GM12878 (cell line): Measurements from ENCODE around the gene GPBP1L1. TPM values are rescaled to one million over a fixed set of nuclear protein-coding genes. Genes with fewer than 3 reads are reported as not detected.

ENCODE experiments used
- ATAC-seq: fragments of 200-7000 bp; cut with Tn5 transposase; 3 replicates; pipeline ENCODE4 v1.9.1; 2020; ENCODE audit warnings: mild to moderate bottlenecking, moderate library complexity
- BruUV-seq: library from RNA; stranded (reverse); fragments of 400-500 nt; replicated peaks from 2 replicates; lab custom pipeline; 2021; lab: Mats Ljungman, UMichigan
- CTCF ChIA-PET: fragments of 300-600 bp; sonication (Branson Sonifier 250); formaldehyde crosslinking; extraction: SDS; loops from one replicate; lab custom pipeline; 2021; ENCODE audit warnings: inconsistent platforms; lab: Yijun Ruan, JAX
- POLR2A ChIA-PET: fragments of 350-600 bp; formaldehyde crosslinking; extraction: SDS; loops from one replicate; lab custom pipeline; 2021; ENCODE audit warnings: inconsistent platforms; lab: Charles Lee
- RAD21 ChIA-PET: fragments of 300-600 bp; sonication (Branson Sonifier 250); formaldehyde crosslinking; loops from one replicate; lab custom pipeline; 2023; ENCODE audit warnings: antibody characterized with exemption; ENCODE audit not compliant: unreplicated experiment; lab: Charles Lee
- SMC1A ChIA-PET: fragments of 300-600 bp; sonication (Branson Sonifier 250); formaldehyde crosslinking; loops from one replicate; lab custom pipeline; 2023; ENCODE audit not compliant: unreplicated experiment, uncharacterized antibody; lab: Charles Lee
- DNase-seq: peaks from one replicate; pipeline ENCODE4 v3.0.0-alpha.2; 2011; ENCODE audit warnings: low read depth, low spot score
- FAIRE-seq: peaks from 3 replicates; lab custom pipeline; 2011; peaks lifted over from hg19 to GRCh38; lab: Jason Lieb, UNC
- H2AFZ ChIP-seq: 2 replicates; pipeline ENCODE4 v1.6.0; 2011; ENCODE audit warnings: low read depth, low read length, control low read depth; ENCODE audit not compliant: control insufficient read depth
- H3K27ac ChIP-seq: 2 replicates; pipeline ENCODE4 v1.5.1; 2011; ENCODE audit warnings: control low read depth; ENCODE audit not compliant: control insufficient read depth, insufficient read depth
- H3K27me3 ChIP-seq, 2 experiments: replicated peaks in 1 of 2; 2 replicates each; pipeline versions ENCODE4 v1.6.0 to v1.6.1; 2011; ENCODE audit warnings: low read length in 1 of 2; ENCODE audit not compliant: control insufficient read depth in 2 of 2, insufficient read depth in 2 of 2
- H3K36me3 ChIP-seq, 2 experiments: 2 replicates each; pipeline ENCODE4 v1.5.1; 2011; ENCODE audit warnings: low read length in 1 of 2; ENCODE audit not compliant: control insufficient read depth in 2 of 2, insufficient read depth in 2 of 2
- H3K4me1 ChIP-seq: 2 replicates; pipeline ENCODE4 v1.6.1; 2011; ENCODE audit warnings: mild to moderate bottlenecking, low read length, moderate library complexity, mixed read lengths; ENCODE audit not compliant: control insufficient read depth, insufficient read depth
- H3K4me2 ChIP-seq: 2 replicates; pipeline ENCODE4 v1.6.0; 2011; ENCODE audit warnings: control low read depth; ENCODE audit not compliant: control insufficient read depth, insufficient read depth
- H3K4me3 ChIP-seq: fragments of 200-600 bp; sonication (generic); 2 replicates; pipeline ENCODE4 v1.5.1; 2016
- H3K79me2 ChIP-seq: 2 replicates; pipeline ENCODE4 v1.6.0; 2011; ENCODE audit warnings: low read length; ENCODE audit not compliant: control insufficient read depth, insufficient read depth
- H3K9ac ChIP-seq: 2 replicates; pipeline ENCODE4 v1.8.0; 2011; ENCODE audit warnings: low read length, control low read depth, mixed read lengths; ENCODE audit not compliant: control insufficient read depth, insufficient read depth
- H3K9me3 ChIP-seq: replicated peaks from 3 replicates; pipeline ENCODE4 v1.5.1; 2011; ENCODE audit warnings: mild to moderate bottlenecking, low read length; ENCODE audit not compliant: control insufficient read depth, insufficient read depth
- H4K20me1 ChIP-seq: 2 replicates; pipeline ENCODE4 v1.6.0; 2011; ENCODE audit not compliant: control insufficient read depth, insufficient read depth
- CREM ChIP-seq: IDR thresholded peaks from 2 replicates; pipeline ENCODE4 v1.6.1; 2014; ENCODE audit warnings: antibody characterized with exemption, low read depth
- IRF3 ChIP-seq: fragments of 450-650 bp; IDR thresholded peaks from 2 replicates; pipeline ENCODE4 v1.6.1; 2014; ENCODE audit warnings: mild to moderate bottlenecking
- NBN ChIP-seq: fragments of 450-650 bp; IDR thresholded peaks from 2 replicates; pipeline ENCODE4 v1.6.1; 2016
- STAT3 ChIP-seq: IDR thresholded peaks from 2 replicates; pipeline ENCODE4 v1.6.1; 2011; ENCODE audit warnings: low read depth, low read length, improper control_type of control experiment
- ZNF207 ChIP-seq: fragments of 450-650 bp; IDR thresholded peaks from 2 replicates; pipeline ENCODE4 v1.6.1; 2014; ENCODE audit warnings: antibody characterized with exemption, mild to moderate bottlenecking, borderline replicate concordance
- WGBS: methylation state at CpG from one replicate; pipeline ENCODE4 v1.1.6; 2016; ENCODE audit warnings: low lambda C conversion rate; ENCODE audit not compliant: insufficient replicate concordance, insufficient coverage; ENCODE audit errors: missing lambda C conversion rate; 5-methylcytosine and 5-hydroxymethylcytosine counted together
- in situ Hi-C: fragments of 300-500 bp; cut with MboI; formaldehyde crosslinking; loops from 9 replicates; pipeline ENCODE4 v1.14.3; 2018; ENCODE audit warnings: mixed read lengths
- intact Hi-C: fragments of 100-400 bp; cut with micrococcal nuclease; formaldehyde crosslinking; loops from one replicate; pipeline ENCODE4 v1.14.2; 2022; ENCODE audit not compliant: unreplicated experiment
- polyA plus RNA-seq, 11 experiments: library from polyadenylated mRNA; depleted of rRNA in 4 of 11; unstranded in 6 of 11; stranded (reverse) in 5 of 11; fragments of >200 nt; fragmentation: Nextera tagmentation in 4 of 11; fragmentation: Illumina TruSeq in 1 of 11; extraction: Ambion mirVana in 4 of 11; extraction: Trizol in 1 of 11; gene quantifications; 1 replicate in 1 of 11; 2 replicates in 10 of 11; pipeline versions ENCODE4 v1.2.1 to v1.2.3, GENCODE V29; 2011 to 2016; ENCODE audit warnings: inconsistent platforms in 2 of 11, missing spikeins in 2 of 11, low read depth in 1 of 11
- total RNA-seq, 4 experiments: library from RNA; depleted of rRNA in 3 of 4; stranded (reverse); fragments of >200 nt in 3 of 4; fragmentation: Illumina TruSeq in 1 of 4; extraction: Trizol in 1 of 4; gene quantifications; 2 replicates each; pipeline versions ENCODE4 v1.2.1 to v1.2.3, GENCODE V29; 2013 to 2021

The GPBP1L1 gene
- total and polyA plus RNA-seq, 10 of the 15 experiments (the other 5 are each of a cell fraction or from before 2014, with no cell fraction given): 37.3 to 91.6 (median 81.2) TPM

GRCh38 chr1:45673956-45674355 lies 12.4 kb downstream of the GPBP1L1 start:
- BruUV-seq: no TSS peak
- no peak for FAIRE-seq
- Histone ChIP-seq H3K4me2 (no peak overlapping the region), H3K27ac (no peak overlapping the region), H4K20me1 (no peaks in the 10 kb centered on the region; the same call in 1 of the 2 replicates), H3K79me2 (peaks cover 84% of the 10 kb centered on the region), H3K9me3 (no peaks in the 10 kb centered on the region), H2AFZ (no peak overlapping the region), H3K4me1 (no peaks in the 10 kb centered on the region), H3K9ac (no peak overlapping the region), H3K4me3 (no peak overlapping the region), H3K36me3 (peaks cover 0 to 6% of the 10 kb centered on the region in 2 experiments), H3K27me3 (no peaks in the 10 kb centered on the region)
- ATAC-seq: no peak
- ChIA-PET RAD21 (no interaction called here), POLR2A (interaction anchor here (0.7 to 1.4 kb wide), 5 partner anchors 10 to 166 kb away, joined by 3 to 15 read pairs (median 4); no protein-coding TSS in a partner anchor), CTCF (interaction anchor here (1.8 kb wide), 1 partner anchor 17 kb away, joined by 5 read pairs; no protein-coding TSS in a partner anchor), SMC1A (interaction anchor here (0.9 to 1.8 kb wide), 2 partner anchors 12 to 30 kb away, joined by 3 to 10 read pairs; partner anchors contain the start of gene GPBP1L1)
- 98% methylated on average over 4 of the region's 4 CpGs for WGBS
- TF ChIP-seq STAT3 (no peak), IRF3 (no peak), CREM (no peak), ZNF207 (no peak), NBN (no peak)
- intact Hi-C loops: no loop called here
- in situ Hi-C loops: no loop called here
- no peak for DNase-seq
